Stimulated activated naive CD8-positive, alpha-beta T cell treated with anti-CD3 and anti-CD28 coated beads, Interleukin-15, Interleukin-2, amounts not matched to agents 100 U/mL and 50 U/mL, for 24 hours (primary cell): ENCODE results near the gene FOXO6.
A peak's percentile ranks its signal among the peaks of the same experiment; 100 is the strongest.

ENCODE experiments used
- ATAC-seq: fragments of 150-1000 bp; cut with Tn5 transposase; one replicate; pipeline ENCODE4 v1.10.0; 2021
- DNase-seq: peaks from one replicate; pipeline ENCODE4 v3.0.0; 2021

FOXO6 gene

GRCh38 chr1:41353744-41354143 lies 7.5 kb upstream of the FOXO6 start:
- ATAC-seq (no peak), DNase-seq (no peak)

GRCh38 chr1:41354956-41355355 lies 6.3 kb upstream of the FOXO6 start:
- DNase-seq (no peak), ATAC-seq (no peak)

GRCh38 chr1:41355356-41355755 lies 5.9 kb upstream of the FOXO6 start:
- DNase-seq (no peak), ATAC-seq (no peak)

- ATAC-seq (no peak), DNase-seq (no peak)
Observed at GRCh38 chr1:41355761-41356160, 5.5 kb upstream of the FOXO6 start.

- DNase-seq (no peak), ATAC-seq (no peak)
Observed at GRCh38 chr1:41356752-41357151, 4.5 kb upstream of the FOXO6 start.

GRCh38 chr1:41357451-41358101 lies 3.7 kb upstream of the FOXO6 start:
- ATAC-seq (no peak), DNase-seq (no peak)

- ATAC-seq (no peak), DNase-seq (no peak)
Observed at GRCh38 chr1:41358131-41359021, 2.9 kb upstream of the FOXO6 start.

- no peak for DNase-seq
- no peak for ATAC-seq
Observed at GRCh38 chr1:41359211-41360073, 1.8 kb upstream of the FOXO6 start.

- ATAC-seq (no peak), DNase-seq (no peak)
Observed at GRCh38 chr1:41360074-41360785, 1.0 kb upstream of the FOXO6 start.

- DNase-seq (no peak), ATAC-seq (peak; percentile 19)
Observed at GRCh38 chr1:41361495-41362356, 492 bp downstream of the FOXO6 start.

- no peak for ATAC-seq
- no peak for DNase-seq
Observed at GRCh38 chr1:41362357-41362721, 1.1 kb downstream of the FOXO6 start.

GRCh38 chr1:41362749-41363590 lies 1.7 kb downstream of the FOXO6 start:
- no peak for ATAC-seq
- DNase-seq: no peak

GRCh38 chr1:41363591-41364320 lies 2.5 kb downstream of the FOXO6 start:
- DNase-seq (no peak), ATAC-seq (no peak)

- DNase-seq (no peak), ATAC-seq (no peak)
Observed at GRCh38 chr1:41364442-41365319, 3.4 kb downstream of the FOXO6 start.

- ATAC-seq (no peak), DNase-seq (no peak)
Observed at GRCh38 chr1:41365320-41365633, 4.0 kb downstream of the FOXO6 start.

GRCh38 chr1:41365772-41366454 lies 4.7 kb downstream of the FOXO6 start:
- ATAC-seq: no peak

GRCh38 chr1:41366455-41367287 lies 5.4 kb downstream of the FOXO6 start:
- peak; percentile 35 for DNase-seq
- peak; percentile 17 for ATAC-seq

More at GRCh38 chr1:41365772-41366454, 4.7 kb downstream of the FOXO6 start:
- DNase-seq: peak; percentile 33
